ENCODE results near the gene ARID1B. TPM values are rescaled to one million over a fixed set of nuclear protein-coding genes. Genes with fewer than 3 reads are reported as not detected.

Gene ARID1B
- total RNA-seq, 1 donor from 2014 or later, result 59.3 TPM

DNA sequence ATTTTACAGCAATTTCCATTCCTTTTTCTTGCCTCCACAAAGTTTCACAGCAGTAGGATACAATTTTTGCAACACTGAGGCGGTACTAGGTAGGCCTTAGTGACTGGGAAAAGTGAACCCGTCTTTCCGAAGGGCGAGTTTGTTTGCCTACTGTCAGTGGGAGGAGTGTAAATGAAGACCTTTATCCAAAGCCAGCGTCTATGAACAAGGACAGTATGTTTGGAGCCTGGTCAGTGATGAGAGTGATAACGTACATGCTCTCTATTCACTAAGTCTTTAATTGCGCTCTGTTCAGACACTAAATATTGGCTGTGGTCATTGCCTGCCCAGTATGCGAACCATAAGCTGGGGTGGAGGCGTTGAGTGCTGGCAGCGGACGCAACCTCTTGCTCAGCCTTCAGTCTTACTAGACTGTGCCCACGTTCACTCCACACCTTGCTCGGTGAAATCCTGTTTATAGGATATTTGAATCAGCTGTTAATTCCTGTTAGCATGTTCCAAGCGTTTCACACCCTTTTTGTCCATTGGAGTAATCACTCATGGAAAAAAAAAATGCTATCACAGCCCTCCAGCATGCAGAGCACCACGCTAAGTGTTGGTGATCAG, 400.7 kb downstream of the ARID1B start:
- TF ChIP-seq, protein P1, sequence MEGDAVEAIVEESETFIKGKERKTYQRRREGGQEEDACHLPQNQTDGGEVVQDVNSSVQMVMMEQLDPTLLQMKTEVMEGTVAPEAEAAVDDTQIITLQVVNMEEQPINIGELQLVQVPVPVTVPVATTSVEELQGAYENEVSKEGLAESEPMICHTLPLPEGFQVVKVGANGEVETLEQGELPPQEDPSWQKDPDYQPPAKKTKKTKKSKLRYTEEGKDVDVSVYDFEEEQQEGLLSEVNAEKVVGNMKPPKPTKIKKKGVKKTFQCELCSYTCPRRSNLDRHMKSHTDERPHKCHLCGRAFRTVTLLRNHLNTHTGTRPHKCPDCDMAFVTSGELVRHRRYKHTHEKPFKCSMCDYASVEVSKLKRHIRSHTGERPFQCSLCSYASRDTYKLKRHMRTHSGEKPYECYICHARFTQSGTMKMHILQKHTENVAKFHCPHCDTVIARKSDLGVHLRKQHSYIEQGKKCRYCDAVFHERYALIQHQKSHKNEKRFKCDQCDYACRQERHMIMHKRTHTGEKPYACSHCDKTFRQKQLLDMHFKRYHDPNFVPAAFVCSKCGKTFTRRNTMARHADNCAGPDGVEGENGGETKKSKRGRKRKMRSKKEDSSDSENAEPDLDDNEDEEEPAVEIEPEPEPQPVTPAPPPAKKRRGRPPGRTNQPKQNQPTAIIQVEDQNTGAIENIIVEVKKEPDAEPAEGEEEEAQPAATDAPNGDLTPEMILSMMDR (IDR thresholded peaks at IDR 0.05), result no peak
- Mint-ChIP-seq H3K4me1 (ENCODE audit: low read depth) (no peaks in the 10 kb centered on the region), H3K4me3 (ENCODE audit: unreplicated experiment) (no peak overlapping the region), H3K9me3 (ENCODE audit: low read depth) (no peaks in the 10 kb centered on the region), H3K27ac (ENCODE audit: unreplicated experiment) (no peak overlapping the region), H3K27me3 (ENCODE audit: low read depth) (no peaks in the 10 kb centered on the region), H3K36me3 (ENCODE audit: low read depth) (no peaks in the 10 kb centered on the region)
- DNase-seq (ENCODE audit: low spot score), result no peak

DNA sequence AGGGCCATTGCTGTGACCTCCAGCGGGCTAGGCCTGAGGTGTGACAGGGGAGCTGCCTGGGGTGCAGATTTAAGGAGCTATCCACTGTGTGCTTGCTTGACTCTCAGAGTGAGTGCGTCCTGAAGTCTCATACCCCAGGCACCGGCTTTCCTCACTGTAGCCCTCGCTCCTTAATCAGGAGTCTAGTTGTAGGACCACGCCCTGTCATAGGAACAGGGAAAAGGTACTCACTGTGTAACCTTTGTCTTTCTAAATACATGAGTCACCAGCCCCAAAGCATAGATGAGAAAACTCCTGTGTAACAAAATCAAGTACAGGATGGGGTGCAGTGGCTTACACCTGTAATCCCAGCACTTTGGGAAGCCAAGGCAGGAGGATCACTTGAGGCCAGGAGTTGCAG, 404.5 kb downstream of the ARID1B start:
- no peak for DNase-seq (ENCODE audit: low spot score)
- H3K4me1 Mint-ChIP-seq (ENCODE audit: low read depth), result peaks cover 9% of the 10 kb centered on the region
- TF ChIP-seq, protein P1 (IDR thresholded peaks at IDR 0.05), result no peak
- H3K9me3 Mint-ChIP-seq (ENCODE audit: low read depth), result no peaks in the 10 kb centered on the region
- H3K36me3 Mint-ChIP-seq (ENCODE audit: low read depth), result peaks cover 2% of the 10 kb centered on the region
- H3K27me3 Mint-ChIP-seq (ENCODE audit: low read depth), result no peaks in the 10 kb centered on the region
- H3K27ac Mint-ChIP-seq (ENCODE audit: unreplicated experiment), result no peak overlapping the region
- H3K4me3 Mint-ChIP-seq (ENCODE audit: unreplicated experiment), result no peak overlapping the region

DNA sequence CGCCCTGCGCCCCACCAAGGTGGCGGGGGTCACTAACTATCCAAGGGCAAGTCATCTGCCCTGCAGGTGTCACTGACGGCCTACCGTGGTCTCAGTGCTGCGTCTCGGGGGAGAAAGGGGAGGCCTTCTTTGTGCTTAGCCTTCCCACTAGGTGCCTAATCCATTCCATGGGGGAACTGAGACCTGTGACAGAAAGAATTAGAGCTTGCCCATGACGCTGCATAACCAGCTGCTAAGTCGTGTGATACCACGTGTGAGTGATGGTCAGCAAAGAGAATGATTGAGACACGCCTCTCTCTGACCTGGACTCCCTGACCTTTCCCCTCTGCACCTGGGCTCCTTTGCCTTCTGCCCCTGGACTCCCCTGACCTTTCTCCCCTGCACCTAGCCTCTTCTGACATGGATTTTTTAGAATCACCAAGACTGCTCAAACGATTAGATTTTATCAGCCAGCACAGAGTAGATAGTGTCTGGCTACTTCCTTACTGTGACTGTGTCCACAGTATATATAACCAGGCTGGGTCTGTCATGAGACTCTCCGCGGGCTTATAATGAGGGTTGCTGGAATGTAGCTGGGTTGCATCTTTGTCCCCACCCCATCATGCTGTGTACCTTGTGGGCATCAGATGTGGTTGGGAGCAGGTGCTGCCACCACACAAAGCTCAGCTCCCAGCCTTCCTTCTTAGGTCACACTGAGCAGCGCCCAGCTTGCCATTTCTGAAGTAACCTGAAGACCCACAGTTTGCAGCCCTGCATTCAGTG, 405.5 kb downstream of the ARID1B start:
- Mint-ChIP-seq H3K4me1 (ENCODE audit: low read depth) (peaks cover 16% of the 10 kb centered on the region), H3K4me3 (ENCODE audit: unreplicated experiment) (no peak overlapping the region), H3K27ac (ENCODE audit: unreplicated experiment) (no peak overlapping the region), H3K9me3 (ENCODE audit: low read depth) (no peaks in the 10 kb centered on the region), H3K27me3 (ENCODE audit: low read depth) (no peaks in the 10 kb centered on the region), H3K36me3 (ENCODE audit: low read depth) (peaks cover 2% of the 10 kb centered on the region)
- DNase-seq (ENCODE audit: low spot score), result no peak
- TF ChIP-seq, protein P1 (IDR thresholded peaks at IDR 0.05), result no peak

DNA sequence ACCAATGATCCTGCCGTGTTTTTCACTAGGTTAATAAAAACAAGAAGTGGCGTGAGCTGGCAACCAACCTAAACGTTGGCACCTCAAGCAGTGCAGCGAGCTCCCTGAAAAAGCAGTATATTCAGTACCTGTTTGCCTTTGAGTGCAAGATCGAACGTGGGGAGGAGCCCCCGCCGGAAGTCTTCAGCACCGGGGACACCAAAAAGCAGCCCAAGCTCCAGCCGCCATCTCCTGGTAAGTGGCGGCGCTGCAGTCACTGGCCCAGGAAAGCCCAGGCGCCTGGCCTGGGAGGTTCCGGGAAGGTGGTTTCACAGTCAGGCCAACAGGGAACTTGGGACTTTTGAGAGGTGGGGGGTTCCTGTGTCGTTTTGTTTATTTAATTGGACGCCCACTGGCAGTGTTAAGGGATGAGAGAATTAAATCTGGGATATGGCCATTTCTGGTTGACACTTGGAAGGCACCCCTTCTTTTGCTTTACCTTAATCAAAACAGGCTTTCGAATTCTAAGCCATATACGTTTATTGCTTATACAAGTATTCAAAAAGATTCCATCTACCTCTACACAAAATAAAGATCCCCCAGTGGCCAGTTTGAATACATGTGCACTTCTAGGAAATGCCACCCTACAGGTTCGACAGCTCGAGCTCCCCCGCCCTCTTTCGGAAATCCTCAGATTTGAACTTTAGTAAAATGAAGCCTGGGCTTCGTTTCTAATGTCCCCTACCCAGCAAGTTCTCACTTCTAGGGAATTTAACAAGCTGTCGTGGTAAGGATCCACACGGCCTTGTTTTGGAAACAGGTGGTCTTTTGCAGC, 407.2 kb downstream of the ARID1B start:
- Mint-ChIP-seq H3K27ac (ENCODE audit: unreplicated experiment) (peak overlapping the region; percentile 45), H3K27me3 (ENCODE audit: low read depth) (no peaks in the 10 kb centered on the region), H3K9me3 (ENCODE audit: low read depth) (no peaks in the 10 kb centered on the region), H3K4me1 (ENCODE audit: low read depth) (peaks cover 18% of the 10 kb centered on the region), H3K4me3 (ENCODE audit: unreplicated experiment) (no peak overlapping the region), H3K36me3 (ENCODE audit: low read depth) (peaks cover 2% of the 10 kb centered on the region)
- TF ChIP-seq, protein P1 (IDR thresholded peaks at IDR 0.05), result peak; percentile 96
- no peak for DNase-seq (ENCODE audit: low spot score)

DNA sequence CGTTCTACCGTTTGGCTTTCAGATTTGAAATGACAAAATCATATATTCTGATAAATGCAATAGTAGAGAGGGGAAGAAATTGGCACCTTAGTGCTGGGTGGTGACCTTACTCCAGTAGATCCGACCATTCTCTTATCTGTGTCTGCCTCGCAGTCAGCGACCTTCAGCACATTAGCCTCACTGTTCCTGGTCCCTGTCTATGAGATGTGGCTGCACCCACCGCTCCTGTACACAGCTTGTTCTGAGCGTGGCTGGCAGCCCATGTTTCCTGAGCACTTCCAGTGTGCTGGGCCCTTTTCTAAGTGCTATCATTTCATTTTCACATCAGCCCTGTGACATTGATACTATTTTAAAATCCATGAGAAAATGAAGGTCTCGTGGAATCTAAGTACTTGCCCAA, 408.0 kb downstream of the ARID1B start:
- Mint-ChIP-seq H3K36me3 (ENCODE audit: low read depth) (peaks cover 8% of the 10 kb centered on the region), H3K4me3 (ENCODE audit: unreplicated experiment) (no peak overlapping the region), H3K9me3 (ENCODE audit: low read depth) (no peaks in the 10 kb centered on the region), H3K27me3 (ENCODE audit: low read depth) (no peaks in the 10 kb centered on the region), H3K27ac (ENCODE audit: unreplicated experiment) (no peak overlapping the region), H3K4me1 (ENCODE audit: low read depth) (peaks cover 18% of the 10 kb centered on the region)
- DNase-seq (ENCODE audit: low spot score), result no peak
- TF ChIP-seq, protein P1 (IDR thresholded peaks at IDR 0.05), result no peak

All from chondrocyte (in vitro differentiated cells).